ENCODE results near the gene ABR.

The ABR gene

GRCh38 chr17:1179818-1180742, at the start of gene ABR:
Gene ABR, minus strand, starts transcription at chr17:1179981. Its CDS starts 254 bp downstream, at chr17:1179727.
- peak in 1 of 2 donors; percentile 49 for DNase-seq (ENCODE audit: extremely low read depth in 1 of 2, low read depth in 1 of 2)

DNA sequence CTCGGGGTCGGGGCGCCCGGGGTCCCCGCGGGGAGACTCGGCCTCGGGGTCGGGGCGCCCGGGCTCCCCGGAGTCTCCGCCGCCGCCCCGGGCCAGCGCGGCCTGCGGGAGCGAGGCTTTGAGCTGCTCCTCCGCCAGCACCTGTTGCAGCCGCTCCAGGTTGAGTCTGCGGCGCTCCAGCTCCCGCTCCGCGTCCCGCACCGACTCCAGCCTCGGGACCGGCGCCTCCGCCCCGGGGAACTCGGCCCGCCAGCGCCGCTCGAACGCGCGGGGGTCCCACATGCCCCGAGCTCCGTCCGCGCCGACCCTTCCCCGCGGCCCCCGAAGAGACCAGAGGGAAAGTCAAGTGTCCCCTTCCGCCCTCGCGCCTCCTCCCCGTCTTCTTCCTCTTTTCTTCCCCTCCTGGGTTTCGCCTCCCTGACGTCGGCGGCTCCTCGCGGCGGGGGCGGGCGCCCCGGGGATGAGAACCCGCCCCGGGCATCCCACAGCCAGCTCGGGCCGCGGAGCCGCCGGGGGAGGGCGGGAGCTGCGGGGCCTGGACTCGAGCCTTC, 49.6 kb upstream of the ABR start:
- DNase-seq (ENCODE audit: extremely low read depth in 1 of 2, low read depth in 1 of 2): no peak

DNA sequence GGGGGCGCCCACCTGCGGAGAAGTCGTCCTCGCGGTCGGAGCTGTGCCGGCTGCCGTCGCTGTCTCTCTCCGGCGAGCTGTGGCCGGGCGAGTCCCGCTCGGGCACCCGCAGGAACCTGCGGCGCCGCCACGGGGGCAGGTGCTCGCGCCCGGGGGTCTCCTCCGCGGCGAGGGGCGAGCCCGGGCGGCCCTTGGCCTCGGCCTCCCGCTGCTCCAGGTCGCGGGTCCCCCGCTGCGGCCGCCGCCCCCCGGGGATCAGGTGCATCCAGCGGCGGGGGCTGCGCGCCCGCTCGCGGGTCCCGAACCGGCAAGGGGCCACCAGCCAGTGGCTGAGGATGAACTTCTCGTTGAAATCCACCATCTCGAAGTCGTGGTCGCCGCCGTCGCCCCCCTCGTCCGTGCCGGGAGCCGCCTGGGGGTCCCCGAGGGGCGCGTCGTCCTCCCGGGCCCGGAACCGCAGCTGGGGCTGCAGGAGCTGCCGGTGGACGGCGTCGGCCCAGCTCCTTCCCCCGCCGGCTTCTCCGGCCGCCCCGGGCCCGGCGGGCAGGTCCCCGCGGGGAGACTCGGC, 49.1 kb upstream of the ABR start:
- DNase-seq (ENCODE audit: extremely low read depth in 1 of 2, low read depth in 1 of 2): no peak

DNA sequence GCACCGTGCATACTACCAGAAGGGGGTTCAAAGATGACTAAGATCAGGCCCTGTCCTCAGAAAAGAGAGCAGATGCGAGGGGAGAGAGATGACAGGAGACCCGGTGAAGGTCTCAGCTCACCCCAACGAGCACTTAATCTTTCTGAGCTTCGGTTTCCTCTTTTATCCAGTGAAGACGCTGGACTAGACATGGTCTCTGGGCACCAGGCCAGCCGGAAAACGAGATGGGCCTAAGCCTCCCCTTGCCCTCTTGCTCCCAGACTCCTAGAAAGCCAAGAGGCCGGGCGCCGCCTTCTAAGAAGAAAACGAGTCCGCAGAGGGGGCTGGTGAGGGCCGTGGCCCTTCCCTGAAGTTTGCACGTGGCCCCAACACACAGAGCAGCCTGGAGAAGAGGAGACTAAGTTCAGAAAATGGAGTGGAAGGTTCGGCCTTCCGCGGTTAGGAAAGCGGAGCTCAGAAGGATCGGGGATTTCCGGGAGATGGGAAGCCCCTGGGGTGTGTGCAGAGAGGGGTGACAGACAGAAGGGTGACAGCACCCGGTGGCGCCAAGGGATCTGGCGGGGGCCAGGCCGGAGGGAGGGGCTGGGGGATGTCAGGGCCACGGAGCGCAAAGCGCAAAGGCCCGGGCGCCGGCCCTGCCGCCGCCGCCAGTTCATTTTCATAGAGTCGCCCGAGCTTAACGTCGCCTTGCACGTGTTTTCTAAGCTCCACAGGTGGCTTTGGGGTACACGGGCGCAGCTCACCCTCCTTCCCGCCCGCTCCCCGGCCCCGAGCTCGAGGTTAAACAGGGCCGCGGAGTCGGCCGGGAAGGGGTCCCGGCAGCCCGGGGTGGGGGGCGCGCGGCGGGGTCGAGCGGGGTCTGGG, 48.4 kb upstream of the ABR start:
- DNase-seq (ENCODE audit: extremely low read depth in 1 of 2, low read depth in 1 of 2): no peak

DNA sequence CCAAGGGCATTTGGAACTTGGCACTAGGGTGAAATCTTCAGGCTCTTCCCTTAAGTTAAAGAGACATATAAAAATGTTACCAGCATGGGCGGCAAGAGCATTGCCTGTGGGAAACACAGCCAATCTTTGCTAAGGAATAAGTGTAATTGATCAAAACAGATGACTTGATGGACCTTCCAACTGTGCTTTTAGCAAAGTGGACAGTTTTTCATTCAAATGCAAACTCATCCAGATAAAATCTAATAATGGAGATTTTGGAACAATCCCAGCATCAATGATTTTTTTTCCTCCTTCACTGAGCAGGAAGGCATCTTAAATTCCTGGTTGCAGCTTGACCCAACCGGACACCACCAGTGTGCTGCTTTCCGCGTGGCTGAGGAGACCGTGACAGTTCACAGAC, 47.6 kb upstream of the ABR start:
- no peak for DNase-seq (ENCODE audit: extremely low read depth in 1 of 2, low read depth in 1 of 2)

DNA sequence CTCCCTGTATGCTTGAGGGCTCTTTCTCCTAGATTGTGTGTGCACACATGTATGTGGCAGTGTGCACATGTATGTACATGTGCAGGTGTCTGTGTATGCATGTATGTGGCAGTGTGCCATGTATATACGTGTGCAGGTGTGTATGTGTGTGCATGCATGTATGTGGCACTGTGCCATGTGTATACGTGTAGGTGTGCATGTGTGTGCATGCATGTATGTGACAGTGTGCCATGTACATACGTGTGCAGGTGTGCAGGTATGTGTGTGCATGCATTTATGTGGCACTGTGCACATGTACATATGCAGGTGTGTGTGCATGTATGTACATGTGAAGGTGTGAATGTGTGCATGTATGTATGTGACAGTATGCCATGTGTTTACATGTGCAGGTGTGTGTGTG, 46.5 kb upstream of the ABR start:
- DNase-seq (ENCODE audit: extremely low read depth in 1 of 2, low read depth in 1 of 2): no peak

GRCh38 chr17:1224330-1224729, 44.5 kb upstream of the ABR start:
- no peak for DNase-seq (ENCODE audit: extremely low read depth in 1 of 2, low read depth in 1 of 2)

- no peak for DNase-seq (ENCODE audit: extremely low read depth in 1 of 2, low read depth in 1 of 2)
Measured at GRCh38 chr17:1223662-1224061, 43.9 kb upstream of the ABR start.

DNA sequence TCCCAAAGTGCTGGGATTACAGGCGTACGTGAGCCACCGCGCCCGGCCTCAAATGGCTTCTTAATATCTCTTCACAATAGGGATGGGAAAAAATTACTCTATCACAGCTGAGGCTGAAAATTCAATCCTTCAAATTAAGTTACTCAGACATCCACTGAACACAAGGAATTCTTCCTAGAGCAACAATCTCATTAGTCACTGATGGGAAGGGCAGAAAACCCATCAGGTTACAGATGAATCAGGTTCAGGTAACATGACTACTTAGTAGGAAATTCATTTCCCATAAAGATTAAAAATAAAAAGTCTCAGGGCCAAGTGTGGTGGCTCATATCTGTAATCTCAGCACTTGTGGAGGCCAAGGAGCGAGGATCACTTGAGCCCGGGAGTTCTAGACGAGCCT, 42.5 kb upstream of the ABR start:
- no peak for DNase-seq (ENCODE audit: extremely low read depth in 1 of 2, low read depth in 1 of 2)

DNA sequence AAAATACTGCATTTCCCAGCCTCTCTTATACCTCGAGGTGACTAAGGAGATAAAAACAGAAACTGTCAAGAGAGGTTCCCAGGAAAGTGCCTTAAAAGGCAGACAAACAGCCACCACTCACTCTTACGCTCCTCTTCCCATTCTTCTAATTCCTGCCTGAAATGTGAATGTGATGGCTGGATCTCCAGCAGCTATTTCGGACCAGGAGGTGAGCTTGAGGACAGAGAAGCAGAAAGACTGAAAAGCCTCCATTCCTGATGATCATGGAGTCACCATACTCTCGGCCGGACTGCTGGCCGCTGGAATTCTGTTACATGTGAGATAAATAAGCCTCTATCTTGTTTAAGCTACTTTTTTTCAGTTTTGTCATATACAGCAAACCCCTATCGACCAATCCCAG, 41.4 kb upstream of the ABR start:
- DNase-seq (ENCODE audit: extremely low read depth in 1 of 2, low read depth in 1 of 2): no peak

- no peak for DNase-seq (ENCODE audit: extremely low read depth in 1 of 2, low read depth in 1 of 2)
Measured at GRCh38 chr17:1220346-1220745, 40.6 kb upstream of the ABR start.

DNA sequence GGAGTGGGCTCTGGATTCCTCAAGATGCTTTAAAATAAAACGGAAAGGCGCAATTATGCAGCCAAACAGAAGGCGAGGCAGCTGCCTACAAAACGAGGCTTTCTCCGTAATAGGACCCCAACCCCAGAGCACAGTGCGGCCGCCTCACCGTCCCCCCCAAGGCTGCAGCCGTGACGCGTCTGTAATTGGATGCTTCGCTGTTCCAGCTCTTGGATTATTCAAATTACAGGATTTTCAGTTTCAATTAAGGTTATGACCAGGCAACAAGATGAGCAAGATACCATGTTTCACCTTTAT, 37.3 kb upstream of the ABR start:
- no peak for DNase-seq (ENCODE audit: extremely low read depth in 1 of 2, low read depth in 1 of 2)

DNA sequence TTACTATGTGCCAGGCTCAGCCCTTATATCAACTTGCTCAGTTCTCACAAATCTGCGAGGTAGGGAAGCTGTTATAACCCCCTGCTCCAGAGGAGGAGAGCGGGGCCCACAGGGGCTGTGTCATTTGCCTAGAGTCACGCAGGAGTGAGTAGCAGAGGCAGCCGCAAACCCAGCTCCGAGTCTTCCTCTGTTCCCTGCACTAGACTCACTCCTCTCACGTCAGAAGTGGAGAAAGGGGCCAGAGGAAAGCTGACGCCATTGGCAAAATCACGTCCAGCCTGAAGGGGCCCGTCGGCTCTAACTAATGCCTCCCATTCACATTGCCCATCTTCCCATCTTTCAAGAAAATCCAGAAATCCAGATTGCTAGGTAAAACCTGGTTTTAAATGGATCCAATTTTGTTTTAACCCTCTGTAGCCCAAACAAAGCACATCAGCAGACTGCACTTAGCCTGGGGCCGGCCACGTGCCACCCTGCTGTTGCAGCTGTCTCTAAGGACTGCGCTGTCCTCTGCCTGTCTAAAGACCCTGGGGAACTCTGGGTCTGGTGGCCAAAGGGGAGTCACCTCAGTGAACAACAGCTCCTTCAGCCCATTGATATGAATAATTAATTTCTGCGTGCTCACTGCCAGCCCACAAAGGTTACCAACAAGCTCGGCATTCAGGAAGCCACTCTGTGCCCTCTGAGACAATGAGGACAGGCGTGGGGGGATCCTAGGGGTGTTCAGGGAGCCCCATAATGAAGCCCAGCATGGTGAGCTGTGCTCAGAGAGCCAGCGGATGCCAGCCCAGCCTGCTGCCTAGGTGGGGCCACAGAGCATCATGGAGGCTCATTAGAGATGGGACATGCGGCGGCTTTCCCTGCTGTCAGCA, 36.7 kb upstream of the ABR start:
- no peak for DNase-seq (ENCODE audit: extremely low read depth in 1 of 2, low read depth in 1 of 2)

- DNase-seq (ENCODE audit: extremely low read depth in 1 of 2, low read depth in 1 of 2): no peak
Measured at GRCh38 chr17:1212946-1213345, 33.2 kb upstream of the ABR start.

- DNase-seq (ENCODE audit: extremely low read depth in 1 of 2, low read depth in 1 of 2): no peak
Measured at GRCh38 chr17:1211287-1211686, 31.5 kb upstream of the ABR start.

GRCh38 chr17:1208966-1209365, 29.2 kb upstream of the ABR start:
- DNase-seq (ENCODE audit: extremely low read depth in 1 of 2, low read depth in 1 of 2): no peak

DNA sequence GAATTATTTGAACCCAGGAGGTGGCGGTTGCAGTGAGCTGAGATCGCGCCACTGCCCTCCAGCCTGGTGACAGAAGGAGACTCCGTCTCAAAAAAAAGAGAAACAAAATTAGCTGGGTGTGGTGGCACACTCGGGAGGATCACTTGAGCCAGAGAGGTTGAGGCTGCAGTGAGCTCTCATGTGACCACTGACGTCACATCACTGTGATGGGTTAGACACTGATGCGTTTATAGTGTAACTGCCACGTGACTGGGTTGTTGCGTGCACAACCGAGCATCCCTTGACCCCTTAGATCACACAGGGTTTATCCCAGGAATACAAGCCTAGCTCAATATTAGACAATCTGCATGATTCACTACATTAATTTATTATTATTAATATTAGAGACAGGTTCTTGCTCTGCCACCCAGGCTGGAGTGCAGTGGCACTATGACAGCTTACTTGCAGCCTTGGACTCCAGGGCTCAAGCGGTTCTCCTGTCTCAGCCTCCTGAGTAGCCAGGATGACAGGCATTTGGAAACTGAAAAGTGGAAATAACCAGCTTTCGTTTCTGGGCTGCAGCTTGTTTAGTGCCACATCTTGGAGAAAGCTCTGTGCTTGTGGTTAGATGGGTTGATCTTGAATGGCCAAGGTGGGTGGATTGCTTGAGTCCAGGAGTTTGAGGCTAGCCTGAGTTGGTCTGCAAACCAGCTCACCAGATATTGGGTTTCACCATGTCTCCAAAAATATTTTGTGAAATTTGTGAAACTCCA, 26.4 kb upstream of the ABR start:
- no peak for DNase-seq (ENCODE audit: extremely low read depth in 1 of 2, low read depth in 1 of 2)

- no peak for DNase-seq (ENCODE audit: extremely low read depth in 1 of 2, low read depth in 1 of 2)
Measured at GRCh38 chr17:1203967-1204291, 24.1 kb upstream of the ABR start.

DNA sequence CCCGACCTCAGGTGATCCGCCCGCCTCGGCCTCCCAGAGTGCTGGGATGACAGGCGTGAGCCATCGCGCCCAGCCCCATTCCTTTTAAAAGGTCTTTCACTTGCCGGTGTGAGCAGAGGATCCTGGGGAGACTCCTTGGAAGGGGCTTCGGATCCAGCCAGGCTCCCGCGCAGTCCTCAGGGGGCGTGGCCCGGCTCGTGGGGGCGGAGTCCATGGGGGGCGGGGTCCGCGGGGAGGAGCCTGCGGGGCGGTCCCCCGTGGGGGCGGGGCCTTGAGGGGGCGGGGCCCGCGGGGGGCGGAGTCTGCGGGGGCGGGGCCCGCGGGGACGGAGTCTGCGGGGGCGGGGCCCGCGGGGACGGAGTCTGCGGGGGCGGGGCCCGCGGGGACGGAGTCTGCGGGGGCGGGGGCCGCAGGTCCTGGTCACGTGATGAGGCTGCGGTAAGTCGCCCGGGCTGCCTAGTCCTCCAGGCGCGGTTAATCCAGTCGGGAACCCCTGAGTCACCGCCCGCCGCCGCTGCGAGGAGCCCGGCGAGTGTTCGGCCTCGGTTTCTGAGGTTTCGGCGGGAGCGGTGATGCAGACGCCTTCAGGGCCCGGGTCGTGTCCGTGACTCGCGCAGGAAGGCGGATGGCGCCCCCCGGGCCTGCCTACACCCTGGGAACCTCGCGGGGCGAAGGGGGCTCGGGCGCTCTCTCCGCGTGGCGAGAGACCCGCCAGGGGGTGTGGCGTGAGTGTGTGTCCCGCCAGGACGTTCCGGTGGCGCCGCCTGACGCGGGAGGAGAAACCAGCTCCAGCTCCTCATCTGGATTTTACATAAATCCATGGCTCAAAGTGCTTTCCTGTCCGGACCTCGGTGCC, 23.6 kb upstream of the ABR start:
- peak in 1 of 2 donors; percentile 57 for DNase-seq (ENCODE audit: extremely low read depth in 1 of 2, low read depth in 1 of 2)
